ENCODE results near the gene MTF1.

The MTF1 gene

DNA sequence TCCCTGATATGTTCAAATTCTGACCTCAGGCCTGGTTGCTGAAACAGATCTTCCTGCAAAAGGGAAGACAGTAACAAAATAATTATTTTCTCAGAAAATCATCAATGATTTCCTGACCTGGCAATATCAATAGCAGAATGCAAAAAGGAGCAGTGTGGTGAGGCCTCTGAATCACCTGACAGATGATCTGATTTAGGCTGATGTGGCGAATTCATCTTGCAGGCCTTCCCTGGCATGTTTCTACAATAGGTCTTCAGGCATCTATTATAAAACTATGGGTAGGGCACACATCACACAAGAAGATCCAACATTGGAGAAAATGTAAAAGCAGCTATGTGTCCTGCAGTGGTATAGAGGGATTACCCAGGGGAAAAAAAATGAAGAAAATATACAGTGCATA, 7.1 kb upstream of the MTF1 start:
- Histone ChIP-seq H3K9ac (ENCODE audit: low read length) (no peak overlapping the region), H3K27me3 (ENCODE audit: low read depth, low read length) (no peaks in the 10 kb centered on the region), H3K4me2 (ENCODE audit: low read length) (no peak overlapping the region), H3K9me3 (ENCODE audit: insufficient read depth, low read length) (no peaks in the 10 kb centered on the region), H4K20me1 (ENCODE audit: insufficient read depth, low read length) (no peaks in the 10 kb centered on the region), H3K79me2 (ENCODE audit: low read length) (no peaks in the 10 kb centered on the region), H3K27ac (ENCODE audit: low read length) (no peak overlapping the region), H3K4me1 (ENCODE audit: low read length) (no peaks in the 10 kb centered on the region), H3K4me3 (ENCODE audit: low read length) (no peak overlapping the region), H3K36me3 (replicated peaks; ENCODE audit: low read depth, low read length) (peaks cover 2% of the 10 kb centered on the region), H2AFZ (ENCODE audit: low read depth, low read length) (no peak overlapping the region)
- no peak for TF ChIP-seq EZH2phosphoT487 (IDR thresholded peaks at IDR 0.05; ENCODE audit: low read depth)
- TF ChIP-seq, protein P1, sequence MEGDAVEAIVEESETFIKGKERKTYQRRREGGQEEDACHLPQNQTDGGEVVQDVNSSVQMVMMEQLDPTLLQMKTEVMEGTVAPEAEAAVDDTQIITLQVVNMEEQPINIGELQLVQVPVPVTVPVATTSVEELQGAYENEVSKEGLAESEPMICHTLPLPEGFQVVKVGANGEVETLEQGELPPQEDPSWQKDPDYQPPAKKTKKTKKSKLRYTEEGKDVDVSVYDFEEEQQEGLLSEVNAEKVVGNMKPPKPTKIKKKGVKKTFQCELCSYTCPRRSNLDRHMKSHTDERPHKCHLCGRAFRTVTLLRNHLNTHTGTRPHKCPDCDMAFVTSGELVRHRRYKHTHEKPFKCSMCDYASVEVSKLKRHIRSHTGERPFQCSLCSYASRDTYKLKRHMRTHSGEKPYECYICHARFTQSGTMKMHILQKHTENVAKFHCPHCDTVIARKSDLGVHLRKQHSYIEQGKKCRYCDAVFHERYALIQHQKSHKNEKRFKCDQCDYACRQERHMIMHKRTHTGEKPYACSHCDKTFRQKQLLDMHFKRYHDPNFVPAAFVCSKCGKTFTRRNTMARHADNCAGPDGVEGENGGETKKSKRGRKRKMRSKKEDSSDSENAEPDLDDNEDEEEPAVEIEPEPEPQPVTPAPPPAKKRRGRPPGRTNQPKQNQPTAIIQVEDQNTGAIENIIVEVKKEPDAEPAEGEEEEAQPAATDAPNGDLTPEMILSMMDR (IDR thresholded peaks at IDR 0.05; ENCODE audit: low read depth, low read length), result no peak

DNA sequence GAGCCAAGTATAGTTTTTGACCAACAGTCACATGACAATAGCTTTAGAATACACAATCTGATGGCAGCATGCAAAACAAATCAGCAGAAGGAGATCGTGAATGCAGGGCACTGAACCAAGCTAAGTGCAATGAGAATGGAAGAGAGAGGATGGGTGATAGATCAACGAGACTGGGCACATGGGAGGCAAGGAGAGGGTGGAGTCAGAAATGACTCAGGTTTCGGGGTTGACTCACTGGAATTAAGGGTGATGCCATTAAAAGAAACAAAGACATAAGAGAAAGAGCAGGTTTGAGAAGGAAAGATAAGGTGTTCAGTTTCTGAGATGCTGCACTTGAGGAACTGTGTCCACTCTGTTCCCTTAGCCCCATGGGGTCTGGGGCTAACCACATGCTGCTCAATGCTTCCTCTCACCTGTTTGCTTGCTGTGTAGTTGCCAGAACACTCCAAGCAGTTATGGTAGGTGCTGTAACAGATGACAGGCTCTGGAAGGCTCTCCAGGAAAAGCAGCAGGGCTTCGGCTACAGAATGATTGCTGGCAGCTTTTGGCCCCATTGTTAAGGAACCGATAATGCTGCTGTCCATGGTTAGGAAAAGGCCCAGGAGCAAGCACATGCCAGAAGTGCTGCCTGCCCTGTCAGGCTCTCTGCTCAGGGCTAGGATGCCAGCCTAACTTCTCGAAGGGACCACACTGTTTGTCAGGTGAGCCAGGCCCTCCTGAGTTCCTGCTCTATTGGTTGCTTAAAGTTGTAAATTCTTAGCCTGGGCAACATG, 6.1 kb upstream of the MTF1 start:
- Histone ChIP-seq H3K4me2 (ENCODE audit: low read length) (no peak overlapping the region), H3K79me2 (ENCODE audit: low read length) (no peaks in the 10 kb centered on the region)
- TF ChIP-seq EZH2phosphoT487 (IDR thresholded peaks at IDR 0.05; ENCODE audit: low read depth), result no peak
- TF ChIP-seq, protein P1 (IDR thresholded peaks at IDR 0.05; ENCODE audit: low read depth, low read length), result no peak

DNA sequence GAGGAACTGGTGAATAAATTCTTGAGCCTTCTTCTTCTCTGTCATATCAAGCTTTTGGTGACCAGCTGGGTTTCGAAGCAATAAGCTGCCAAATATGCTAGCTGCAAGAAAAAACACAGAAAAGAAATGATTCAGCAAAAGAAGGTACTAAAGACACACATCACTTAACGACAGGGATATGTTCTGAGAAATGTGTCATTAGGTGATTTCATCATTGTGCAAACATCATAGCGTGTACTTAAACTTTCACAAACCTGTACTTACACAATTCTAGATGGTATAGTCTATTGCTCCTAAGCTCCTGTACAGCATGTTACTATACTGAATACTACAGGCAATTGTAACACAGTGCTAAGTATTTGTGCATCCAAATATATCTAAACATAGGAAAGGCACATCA, 2.9 kb upstream of the MTF1 start:
- TF ChIP-seq, protein P1 (IDR thresholded peaks at IDR 0.05; ENCODE audit: low read depth, low read length), result no peak
- no peak for TF ChIP-seq EZH2phosphoT487 (IDR thresholded peaks at IDR 0.05; ENCODE audit: low read depth)
- peaks cover 15% of the 10 kb centered on the region for H3K79me2 ChIP-seq (ENCODE audit: low read length)
- peaks cover 2% of the 10 kb centered on the region for H3K36me3 ChIP-seq (replicated peaks; ENCODE audit: low read depth, low read length)
- H3K9ac ChIP-seq (ENCODE audit: low read length), result no peak overlapping the region
- no peaks in the 10 kb centered on the region for H3K9me3 ChIP-seq (ENCODE audit: insufficient read depth, low read length)
- H3K4me3 ChIP-seq (ENCODE audit: low read length), result no peak overlapping the region
- no peaks in the 10 kb centered on the region for H4K20me1 ChIP-seq (ENCODE audit: insufficient read depth, low read length)
- H3K4me2 ChIP-seq (ENCODE audit: low read length), result no peak overlapping the region
- H3K4me1 ChIP-seq (ENCODE audit: low read length), result peaks cover 13% of the 10 kb centered on the region
- H2AFZ ChIP-seq (ENCODE audit: low read depth, low read length), result no peak overlapping the region
- no peaks in the 10 kb centered on the region for H3K27me3 ChIP-seq (ENCODE audit: low read depth, low read length)
- H3K27ac ChIP-seq (ENCODE audit: low read length), result no peak overlapping the region

More for the DNA sequence above, 6.1 kb upstream of the MTF1 start:
- no peaks in the 10 kb centered on the region for H4K20me1 ChIP-seq (ENCODE audit: insufficient read depth, low read length)
- no peak overlapping the region for H3K4me3 ChIP-seq (ENCODE audit: low read length)
- H3K9me3 ChIP-seq (ENCODE audit: insufficient read depth, low read length), result no peaks in the 10 kb centered on the region
- peaks cover 1% of the 10 kb centered on the region; the same call in 1 of the 2 replicates for H3K4me1 ChIP-seq (ENCODE audit: low read length)
- H3K9ac ChIP-seq (ENCODE audit: low read length), result no peak overlapping the region
- no peak overlapping the region for H2AFZ ChIP-seq (ENCODE audit: low read depth, low read length)
- H3K36me3 ChIP-seq (replicated peaks; ENCODE audit: low read depth, low read length), result peaks cover 2% of the 10 kb centered on the region
- no peak overlapping the region for H3K27ac ChIP-seq (ENCODE audit: low read length)
- no peaks in the 10 kb centered on the region for H3K27me3 ChIP-seq (ENCODE audit: low read depth, low read length)

DNA sequence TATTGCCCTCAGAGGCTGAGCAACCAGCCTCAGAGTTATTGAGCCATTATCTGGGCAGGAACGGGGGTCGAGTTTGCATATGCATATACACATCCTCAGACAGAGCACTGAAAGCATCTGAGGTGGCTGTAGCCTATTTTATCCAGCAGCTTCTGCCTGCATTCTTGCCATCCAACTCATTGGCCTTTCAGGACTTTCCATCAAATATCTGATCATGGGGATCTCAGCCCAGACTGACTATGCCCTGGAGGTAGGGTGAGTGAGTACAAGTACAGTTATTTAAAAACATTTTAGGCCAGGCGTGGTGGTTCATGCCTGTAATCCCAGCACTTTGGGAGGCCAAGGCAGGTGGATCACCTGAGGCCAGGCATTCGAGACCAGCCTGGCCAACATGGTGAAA, 1.8 kb upstream of the MTF1 start:
- no peaks in the 10 kb centered on the region for H3K9me3 ChIP-seq (ENCODE audit: insufficient read depth, low read length)
- H2AFZ ChIP-seq (ENCODE audit: low read depth, low read length), result no peak overlapping the region
- peaks cover 2% of the 10 kb centered on the region for H3K36me3 ChIP-seq (replicated peaks; ENCODE audit: low read depth, low read length)
- TF ChIP-seq, protein P1 (IDR thresholded peaks at IDR 0.05; ENCODE audit: low read depth, low read length), result no peak
- no peak for TF ChIP-seq EZH2phosphoT487 (IDR thresholded peaks at IDR 0.05; ENCODE audit: low read depth)
- H3K79me2 ChIP-seq (ENCODE audit: low read length), result peaks cover 15% of the 10 kb centered on the region
- H3K4me3 ChIP-seq (ENCODE audit: low read length), result no peak overlapping the region
- peaks cover 13% of the 10 kb centered on the region for H3K4me1 ChIP-seq (ENCODE audit: low read length)
- no peak overlapping the region for H3K9ac ChIP-seq (ENCODE audit: low read length)
- H4K20me1 ChIP-seq (ENCODE audit: insufficient read depth, low read length), result no peaks in the 10 kb centered on the region
- no peaks in the 10 kb centered on the region for H3K27me3 ChIP-seq (ENCODE audit: low read depth, low read length)
- no peak overlapping the region for H3K4me2 ChIP-seq (ENCODE audit: low read length)
- H3K27ac ChIP-seq (ENCODE audit: low read length), result no peak overlapping the region
